ENCODE measurements around the gene CLCN5.
A peak's percentile ranks its signal among the peaks of the same experiment; 100 is the strongest.
"Not testable (repeated sequence)": the region's sequence is repeated elsewhere in the genome, so short reads cannot be mapped to it uniquely, and the experiment has no call there.

CLCN5 gene

DNA sequence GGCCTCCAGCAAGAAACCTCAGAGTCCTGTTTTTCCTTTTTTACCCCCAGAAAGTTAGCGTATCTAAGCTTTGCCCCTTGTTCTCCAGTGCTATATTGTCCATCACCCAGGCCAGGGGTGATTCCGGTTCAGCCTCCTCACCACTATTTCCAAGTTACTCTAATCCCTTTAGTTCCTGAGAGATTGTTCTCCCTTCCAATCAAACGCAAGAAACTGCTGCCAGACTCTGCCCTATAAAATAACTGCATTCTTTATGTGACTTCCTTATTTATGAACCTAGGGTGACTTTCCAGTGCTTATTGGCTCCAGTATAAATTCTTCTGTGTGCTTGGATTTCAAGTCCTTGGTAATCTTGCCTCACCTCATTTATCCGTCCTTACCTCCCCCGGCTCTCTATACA is 65.7 kb downstream of the CLCN5 start:
- in situ Hi-C loops (cut with HindIII; ENCODE audit: low pct_ligation_motif_present, low pct_unique_long_range_greater_than_20kb, low sequenced_read_pairs), result no loop called here
- DNase-seq, result no peak

DNA sequence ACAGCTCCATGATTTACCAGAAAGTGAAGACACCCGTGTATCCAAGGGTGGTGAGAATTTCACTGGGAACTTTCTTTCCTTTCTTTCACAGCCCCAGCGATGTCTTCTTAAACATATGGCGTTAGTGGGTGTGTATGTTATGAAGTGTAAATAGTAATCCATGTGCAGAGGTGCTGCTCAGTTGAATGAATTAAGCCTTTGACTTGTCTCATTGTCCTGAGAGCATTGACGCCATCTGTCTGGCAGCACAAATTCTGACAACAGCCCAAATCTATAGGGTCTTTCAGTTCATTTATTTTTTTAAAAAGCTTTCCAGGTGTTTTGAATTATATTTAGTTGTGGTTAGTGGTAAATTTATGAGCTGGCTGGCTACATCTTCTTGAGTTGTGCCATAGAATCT is 69.4 kb downstream of the CLCN5 start:
- DNase-seq, result no peak
- in situ Hi-C loops (cut with HindIII; ENCODE audit: low pct_ligation_motif_present, low pct_unique_long_range_greater_than_20kb, low sequenced_read_pairs), result no loop called here

- in situ Hi-C loops (cut with HindIII; ENCODE audit: low pct_ligation_motif_present, low pct_unique_long_range_greater_than_20kb, low sequenced_read_pairs), result no loop called here
- no peak for DNase-seq
These were observed 70.5 kb downstream of the CLCN5 start for GRCh38 chrX:49992853-49993252.

DNA sequence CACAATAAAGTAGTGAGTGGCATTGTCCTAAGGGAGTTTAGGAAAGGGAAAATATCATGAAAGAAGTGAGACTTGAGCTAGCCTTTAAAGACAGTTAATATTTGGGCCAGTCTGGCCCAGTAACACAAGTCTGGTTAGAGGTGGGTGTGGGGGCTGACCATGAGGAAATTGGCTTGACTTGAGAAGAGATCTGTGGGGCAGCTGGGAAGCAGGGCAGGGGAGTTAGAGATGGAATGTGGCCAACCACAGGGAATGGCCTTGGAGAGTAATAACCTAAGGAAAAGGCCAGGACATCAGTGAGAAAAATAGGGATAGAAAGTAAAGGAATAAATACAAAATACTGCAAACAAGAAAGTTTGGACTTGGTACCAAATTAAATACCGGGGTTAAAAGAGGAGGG is 71.3 kb downstream of the CLCN5 start:
- in situ Hi-C loops (cut with HindIII; ENCODE audit: low pct_ligation_motif_present, low pct_unique_long_range_greater_than_20kb, low sequenced_read_pairs), result no loop called here
- DNase-seq, result no peak

DNA sequence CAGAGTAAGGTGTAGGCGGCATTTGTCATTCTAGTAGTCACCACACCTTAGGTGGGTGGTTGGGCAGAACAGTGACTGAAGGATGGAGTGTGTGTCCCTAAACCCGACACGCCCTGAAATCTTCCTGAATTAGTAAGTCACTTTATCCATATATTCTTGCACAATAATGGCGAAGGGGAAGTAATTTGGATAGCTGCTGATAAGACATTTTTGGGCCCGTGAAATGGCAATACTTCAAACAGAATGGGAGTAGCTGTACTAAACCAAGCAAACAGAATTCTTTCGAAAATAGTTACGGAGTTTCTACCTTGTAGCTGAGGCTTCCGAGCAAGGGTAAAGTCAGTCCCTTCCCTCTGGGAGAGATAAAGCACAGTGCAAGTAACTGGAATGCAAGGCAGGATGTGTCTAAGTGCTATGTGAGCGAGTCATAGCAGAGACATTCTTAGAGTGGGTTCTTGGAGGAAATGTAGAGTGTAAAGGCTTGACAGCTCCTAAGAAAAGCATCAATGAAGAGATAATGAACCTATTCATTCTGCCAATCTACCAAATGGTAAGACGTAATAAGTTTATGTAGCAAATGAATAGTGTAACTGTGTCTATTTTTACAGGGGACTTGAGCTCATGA is 72.8 kb downstream of the CLCN5 start:
- DNase-seq, result peak; percentile 44
- in situ Hi-C loops (cut with HindIII; ENCODE audit: low pct_ligation_motif_present, low pct_unique_long_range_greater_than_20kb, low sequenced_read_pairs), result no loop called here

GRCh38 chrX:49995795-49996455 is 73.5 kb downstream of the CLCN5 start:
- in situ Hi-C loops (cut with HindIII; ENCODE audit: low pct_ligation_motif_present, low pct_unique_long_range_greater_than_20kb, low sequenced_read_pairs), result no loop called here
- no peak for DNase-seq

GRCh38 chrX:49996474-49996873 is 74.1 kb downstream of the CLCN5 start:
- DNase-seq, result no peak
- in situ Hi-C loops (cut with HindIII; ENCODE audit: low pct_ligation_motif_present, low pct_unique_long_range_greater_than_20kb, low sequenced_read_pairs), result no loop called here

DNA sequence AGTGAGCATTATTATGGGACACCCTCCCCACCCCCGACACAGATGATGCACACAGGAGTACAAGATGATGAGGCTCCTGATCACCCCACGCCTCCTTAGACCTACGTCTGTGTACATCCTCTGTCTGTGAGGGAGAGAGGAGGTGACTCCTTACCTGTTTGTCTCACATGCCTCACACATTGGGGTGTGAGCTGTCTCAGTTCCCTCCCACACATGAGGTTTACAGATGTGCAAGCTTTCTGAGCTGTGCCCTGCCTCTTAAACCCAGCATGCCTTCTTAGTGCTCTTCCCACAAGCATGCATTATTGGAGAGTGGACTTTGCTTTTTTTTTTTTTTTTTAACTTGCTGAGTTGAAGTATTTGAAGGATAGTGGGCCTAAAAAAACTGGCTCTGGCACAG is 76.7 kb downstream of the CLCN5 start:
- DNase-seq, result no peak
- in situ Hi-C loops (cut with HindIII; ENCODE audit: low pct_ligation_motif_present, low pct_unique_long_range_greater_than_20kb, low sequenced_read_pairs), result no loop called here

DNA sequence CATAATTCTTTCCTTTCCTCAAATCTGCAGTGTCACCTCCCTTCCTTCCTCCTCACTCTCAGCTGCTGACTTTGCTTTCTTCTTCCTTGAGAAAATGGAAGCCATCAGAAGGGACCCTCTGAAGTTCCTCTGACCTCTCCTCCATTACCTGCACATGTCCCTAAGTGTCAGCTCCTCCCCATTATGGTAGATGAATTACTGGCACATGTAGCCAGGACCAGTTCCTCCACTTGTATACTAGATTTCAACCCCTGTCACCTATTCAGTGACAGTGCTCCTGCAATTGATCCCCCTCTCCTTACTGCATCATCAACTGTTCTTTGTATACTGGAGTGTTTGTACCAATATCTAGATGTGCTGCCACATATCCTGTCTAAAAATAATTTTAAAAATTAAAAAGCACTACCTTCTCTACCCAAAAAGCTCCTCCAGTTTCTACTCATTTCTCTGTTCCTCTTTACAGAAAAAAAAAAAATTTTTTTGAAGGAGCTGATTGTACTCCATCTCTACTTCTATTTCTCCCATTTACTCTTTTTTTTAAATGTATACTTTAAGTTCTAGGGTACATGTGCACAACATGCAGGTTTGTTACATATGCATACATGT is 78.6 kb downstream of the CLCN5 start:
- in situ Hi-C loops (cut with HindIII; ENCODE audit: low pct_ligation_motif_present, low pct_unique_long_range_greater_than_20kb, low sequenced_read_pairs), result no loop called here
- no peak for DNase-seq

DNA sequence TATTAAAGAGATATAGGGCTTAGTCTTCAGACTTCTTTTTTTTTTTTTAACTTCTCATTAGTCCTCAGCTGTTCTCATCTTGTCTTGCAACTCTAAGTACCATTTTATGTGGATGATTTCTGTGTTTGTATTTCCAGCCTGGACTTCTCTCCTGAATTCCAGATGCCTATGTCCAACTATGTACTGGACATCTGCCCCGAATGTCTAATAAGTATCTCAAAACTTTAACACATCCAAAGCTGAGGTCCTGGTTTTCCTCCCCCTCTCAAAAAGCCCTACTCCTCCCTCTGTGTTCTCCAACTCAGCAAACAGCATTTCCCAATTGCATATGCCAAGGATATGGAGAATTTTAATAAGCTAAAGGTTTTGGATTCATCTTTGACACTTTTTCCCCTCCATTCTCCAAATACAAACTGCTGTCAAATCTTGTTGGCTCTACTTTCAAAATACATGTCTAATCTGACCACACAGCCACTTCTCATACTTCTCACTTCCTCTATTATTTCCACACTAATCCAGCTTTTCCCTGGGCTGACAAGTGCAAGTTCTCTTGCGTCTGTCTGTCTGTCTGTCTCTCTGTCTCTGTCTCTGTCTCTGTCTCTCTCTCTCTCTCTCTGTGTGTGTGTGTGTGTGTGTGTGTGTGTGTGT is 79.8 kb downstream of the CLCN5 start:
- DNase-seq, result no peak
- in situ Hi-C loops (cut with HindIII; ENCODE audit: low pct_ligation_motif_present, low pct_unique_long_range_greater_than_20kb, low sequenced_read_pairs), result no loop called here

DNA sequence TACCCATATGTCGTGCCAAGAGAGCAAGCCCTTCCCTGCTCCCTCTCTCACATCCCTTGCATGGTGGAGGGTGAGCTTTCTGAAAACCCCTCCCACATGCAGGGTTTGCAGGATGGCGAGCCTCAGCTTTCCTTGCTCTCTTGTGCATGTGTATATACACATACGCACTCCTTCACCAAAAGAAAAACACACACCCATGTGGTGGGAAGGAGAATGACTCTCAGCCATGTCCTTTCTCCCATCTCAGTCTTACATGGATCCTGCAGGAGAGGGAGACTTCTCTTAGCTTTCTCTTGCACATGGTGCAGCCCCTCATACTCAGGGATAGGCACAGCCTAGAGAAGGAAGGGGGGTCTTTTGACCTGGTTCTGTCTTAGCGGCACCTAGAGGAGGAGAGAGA is 81.1 kb downstream of the CLCN5 start:
- no peak for DNase-seq
- in situ Hi-C loops (cut with HindIII; ENCODE audit: low pct_ligation_motif_present, low pct_unique_long_range_greater_than_20kb, low sequenced_read_pairs), result no loop called here

DNA sequence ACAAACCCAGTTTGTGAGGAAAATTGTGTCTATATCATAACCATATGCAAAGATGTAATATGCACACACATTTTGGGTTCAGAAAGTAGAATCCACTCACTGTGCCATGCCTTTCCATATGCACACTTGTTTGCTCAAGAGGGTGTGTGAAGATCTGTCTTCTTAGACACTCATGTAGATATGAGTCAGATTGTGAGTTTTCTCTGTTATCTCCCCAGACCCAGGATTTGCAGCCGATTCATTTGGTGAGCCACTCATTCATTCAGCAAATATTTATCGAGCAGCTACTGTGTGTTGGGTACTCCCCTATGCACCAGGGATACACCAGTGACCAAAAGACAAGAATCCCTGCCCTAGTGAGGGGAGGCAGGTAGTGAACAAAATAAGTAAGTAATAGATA is 81.5 kb downstream of the CLCN5 start:
- in situ Hi-C loops (cut with HindIII; ENCODE audit: low pct_ligation_motif_present, low pct_unique_long_range_greater_than_20kb, low sequenced_read_pairs), result no loop called here
- no peak for DNase-seq

DNA sequence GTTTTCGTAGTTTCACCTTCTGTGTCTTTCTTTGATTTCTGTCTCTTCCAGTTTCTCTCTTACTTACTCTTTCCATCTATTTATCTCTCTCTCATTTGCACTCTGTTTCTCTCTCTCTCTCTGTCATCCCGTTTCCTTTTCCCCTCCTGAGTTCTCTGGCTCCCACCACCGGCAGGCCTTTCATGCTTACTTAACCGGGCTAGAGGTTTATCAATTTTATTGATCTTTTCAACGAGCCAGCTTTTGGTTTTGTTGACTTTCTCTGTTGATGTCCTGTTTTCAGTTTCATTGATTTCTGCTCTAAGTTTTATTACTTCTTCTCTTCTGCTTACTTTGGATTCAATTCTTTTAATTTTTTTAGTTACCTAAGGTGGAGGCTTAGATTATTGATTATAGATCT is 103.2 kb downstream of the CLCN5 start:
- in situ Hi-C loops (cut with HindIII; ENCODE audit: low pct_ligation_motif_present, low pct_unique_long_range_greater_than_20kb, low sequenced_read_pairs), result not testable (repeated sequence)

GRCh38 chrX:50035126-50035525 is 112.7 kb downstream of the CLCN5 start:
- in situ Hi-C loops (cut with HindIII; ENCODE audit: low pct_ligation_motif_present, low pct_unique_long_range_greater_than_20kb, low sequenced_read_pairs), result no loop called here
- DNase-seq, result no peak

More for the DNA sequence above, 103.2 kb downstream of the CLCN5 start:
- DNase-seq, result not testable (repeated sequence)

GRCh38 chrX:50036426-50036825 is 114.0 kb downstream of the CLCN5 start:
- DNase-seq, result no peak
- in situ Hi-C loops (cut with HindIII; ENCODE audit: low pct_ligation_motif_present, low pct_unique_long_range_greater_than_20kb, low sequenced_read_pairs), result no loop called here

DNA sequence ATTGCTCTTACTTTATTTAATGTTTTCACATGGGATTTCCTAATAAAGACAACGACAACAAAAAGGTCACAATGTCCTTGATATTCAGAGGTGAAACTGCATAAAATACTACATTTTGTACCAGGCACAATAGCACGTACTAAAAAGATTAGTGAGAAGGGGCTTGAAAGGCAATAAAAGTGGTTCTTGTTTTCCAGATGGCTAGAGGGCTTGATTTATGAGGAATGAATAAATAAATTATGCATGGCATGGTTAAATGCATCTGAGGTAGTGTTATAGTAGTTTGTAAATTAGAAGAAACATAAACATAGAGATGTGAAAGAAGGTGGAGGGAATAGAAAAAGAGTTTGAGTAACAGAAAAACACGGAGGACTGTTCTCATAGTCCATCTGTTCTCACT is 123.4 kb downstream of the CLCN5 start:
- DNase-seq, result no peak
- in situ Hi-C loops (cut with HindIII; ENCODE audit: low pct_ligation_motif_present, low pct_unique_long_range_greater_than_20kb, low sequenced_read_pairs), result no loop called here

- in situ Hi-C loops (cut with HindIII; ENCODE audit: low pct_ligation_motif_present, low pct_unique_long_range_greater_than_20kb, low sequenced_read_pairs), result no loop called here
These were observed 126.8 kb downstream of the CLCN5 start for GRCh38 chrX:50049228-50049627.

GRCh38 chrX:50054147-50054546 is 131.8 kb downstream of the CLCN5 start:
- no peak for DNase-seq
- in situ Hi-C loops (cut with HindIII; ENCODE audit: low pct_ligation_motif_present, low pct_unique_long_range_greater_than_20kb, low sequenced_read_pairs), result no loop called here

More at GRCh38 chrX:50049228-50049627, 126.8 kb downstream of the CLCN5 start:
- DNase-seq, result no peak

DNA sequence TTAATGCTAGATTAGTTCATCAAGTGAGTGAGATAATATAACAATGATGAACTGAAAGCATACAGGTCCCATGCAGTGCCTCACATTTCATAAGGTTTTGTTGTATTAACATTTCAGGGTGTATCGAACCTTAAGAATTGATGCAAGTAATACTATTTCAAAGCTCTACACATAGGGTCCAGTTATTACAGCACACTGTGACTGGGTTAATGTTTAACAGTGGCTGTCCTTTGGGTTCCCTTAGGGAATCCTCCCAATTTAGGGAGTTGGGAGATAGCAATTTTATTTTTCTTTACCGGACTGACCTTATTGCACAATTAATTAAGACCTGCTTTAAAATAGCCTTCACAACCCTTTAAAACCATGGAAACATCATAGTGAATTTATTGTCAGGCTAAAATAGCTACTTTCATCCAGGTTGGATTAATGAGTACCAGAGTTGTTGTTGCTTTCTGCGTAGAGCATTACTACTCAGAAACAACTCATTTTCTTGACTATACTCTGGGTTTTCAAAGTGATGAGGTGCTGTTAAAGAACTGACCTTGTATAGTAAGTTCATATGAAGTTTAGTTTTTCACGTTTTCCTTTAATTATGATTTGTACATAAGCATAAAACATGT is 144.0 kb downstream of the CLCN5 start:
- no peak for DNase-seq
- in situ Hi-C loops (cut with HindIII; ENCODE audit: low pct_ligation_motif_present, low pct_unique_long_range_greater_than_20kb, low sequenced_read_pairs), result no loop called here

Measured in ACHN (cell line).